C4-2B (cell line): ENCODE measurements around the gene PKD2L1.

ENCODE experiments used
- CTCF ChIP-seq: fragments of 450-650 bp; conservative IDR thresholded peaks from 2 replicates; pipeline ENCODE4 v1.5.1; 2017; ENCODE audit warnings: mild to moderate bottlenecking
- ZFX ChIP-seq: fragments of 450-650 bp; IDR thresholded peaks from 2 replicates; pipeline ENCODE4 v1.6.1; 2017

GRCh38 chr10:100349087-100349486 is 19.1 kb upstream of the PKD2L1 start:
- TF ChIP-seq CTCF (no peak), ZFX (no peak)
